NCI-H187 treated with DMSO at 0.1 percent for 48 hours (cell line): ENCODE measurements around the gene ABHD16A.

Experiments used
- DNase-seq: peaks from one replicate; lab custom pipeline; 2025; lab: John Stamatoyannopoulos, UW

The ABHD16A gene

GRCh38 chr6:31702819-31703716, at the start of gene ABHD16A:
Gene ABHD16A, minus strand, starts transcription at chr6:31703324. Its CDS starts 43 bp downstream, at chr6:31703281.
- DNase-seq, result peak; percentile 57

GRCh38 chr6:31752739-31753319, 49.7 kb upstream of the ABHD16A start:
- DNase-seq, result no peak

- no peak for DNase-seq
These were observed 47.4 kb upstream of the ABHD16A start for GRCh38 chr6:31750411-31751022.

- no peak for DNase-seq
These were observed 46.3 kb upstream of the ABHD16A start for GRCh38 chr6:31749301-31750036.

GRCh38 chr6:31744422-31744821, 41.3 kb upstream of the ABHD16A start:
- DNase-seq, result no peak

- no peak for DNase-seq
These were observed 39.8 kb upstream of the ABHD16A start for GRCh38 chr6:31742894-31743293.

- no peak for DNase-seq
These were observed 38.7 kb upstream of the ABHD16A start for GRCh38 chr6:31741815-31742214.

GRCh38 chr6:31740397-31741223, 37.5 kb upstream of the ABHD16A start:
- DNase-seq, result no peak

- DNase-seq, result peak; percentile 94
These were observed 36.7 kb upstream of the ABHD16A start, which contains the start of gene MSH5 for GRCh38 chr6:31739639-31740396. Gene MSH5, plus strand, starts transcription at chr6:31740005. Its CDS starts 462 bp downstream, at chr6:31740467.

GRCh38 chr6:31737991-31738979, 35.2 kb upstream of the ABHD16A start:
- no peak for DNase-seq

GRCh38 chr6:31737315-31737990, 34.3 kb upstream of the ABHD16A start:
- no peak for DNase-seq

- DNase-seq, result no peak
These were observed 33.7 kb upstream of the ABHD16A start for GRCh38 chr6:31736768-31737314.

- no peak for DNase-seq
These were observed 33.1 kb upstream of the ABHD16A start, which contains the start of gene CLIC1 for GRCh38 chr6:31736021-31736767. Gene CLIC1, minus strand, starts transcription at chr6:31736530. Its CDS starts 230 bp downstream, at chr6:31736300.

GRCh38 chr6:31734821-31735406, 31.8 kb upstream of the ABHD16A start:
- DNase-seq, result no peak

- no peak for DNase-seq
These were observed 31.2 kb upstream of the ABHD16A start for GRCh38 chr6:31734247-31734820.

- no peak for DNase-seq
These were observed 30.6 kb upstream of the ABHD16A start for GRCh38 chr6:31733734-31734133.

- no peak for DNase-seq
These were observed 28.9 kb upstream of the ABHD16A start for GRCh38 chr6:31732029-31732428.
